ENCODE results near the gene EFS. TPM values are rescaled to one million over a fixed set of nuclear protein-coding genes. Genes with fewer than 3 reads are reported as not detected.

Gene EFS
- total RNA-seq, 1 experiment from 2014 or later: not detected

GRCh38 chr14:23320584-23321571 lies 44.1 kb downstream of the EFS start, which contains the start of gene PABPN1:
TSS of gene PABPN1 (plus strand) at chr14:23321457. CDS start at chr14:23321470, 13 bp downstream.
- ATAC-seq (peak; percentile 95), DNase-seq (ENCODE audit: low read depth, low spot score) (peak; percentile 97)
- Histone ChIP-seq H3K4me1 (ENCODE audit: control insufficient read depth, insufficient read depth, low read length) (peaks cover 7% of the 10 kb centered on the region), H3K27me3 (ENCODE audit: control insufficient read depth, insufficient read depth, low read length) (no peaks in the 10 kb centered on the region), H3K9me3 (ENCODE audit: control insufficient read depth, insufficient read depth, low read depth, low read length) (no peaks in the 10 kb centered on the region), H3K4me3 (ENCODE audit: low read depth in 2 of 2, low read length in 2 of 2) (peak within 1 kb of the TSS; percentile 93 to 97), H3K27ac (ENCODE audit: low read length) (peak within 1 kb of the TSS; percentile 95), H3K36me3 (ENCODE audit: control insufficient read depth, insufficient read depth, low read length) (peaks cover 21% of the 10 kb centered on the region)
- no TSS peak for BruUV-seq (replicated peaks)
- intact Hi-C loops (cut with micrococcal nuclease; ENCODE audit: unreplicated experiment) (loop anchor here (10.0 kb wide), 2 partner anchors 124 to 234 kb away; partner anchors contain the start of genes THTPA and ZFHX2), in situ Hi-C loops (cut with HindIII; ENCODE audit: low pct_unique_long_range_greater_than_20kb, low sequenced_read_pairs) (no loop called here)
- ChIA-PET POLR2A (interaction anchor here (0.6 kb wide), 1 partner anchor 60 kb away, joined by 5 read pairs; no protein-coding TSS in a partner anchor), CTCF (interaction anchor here (1.2 kb wide), 1 partner anchor 40 kb away, joined by 3 read pairs; no protein-coding TSS in a partner anchor)
- peak; percentile 39; the same call in 1 of the 2 replicates for TF ChIP-seq TCF7L2 (IDR thresholded peaks at IDR 0.05; ENCODE audit: low read depth, low read length)
- TF ChIP-seq REST (IDR thresholded peaks at IDR 0.05; ENCODE audit: insufficient read depth in 1 of 2, low read depth in 2 of 2, low read length in 1 of 2): no peak
- no peak for TF ChIP-seq SIN3A (IDR thresholded peaks at IDR 0.05; ENCODE audit: borderline replicate concordance, insufficient read depth, low read depth, low read length)
- peak; percentile 85 for TF ChIP-seq POLR2AphosphoS5 (IDR thresholded peaks at IDR 0.05; ENCODE audit: low read depth, low read length)
- no peak for TF ChIP-seq CTCF (IDR thresholded peaks at IDR 0.05)

- in situ Hi-C loops (cut with HindIII; ENCODE audit: low pct_unique_long_range_greater_than_20kb, low sequenced_read_pairs): no loop called here
- TF ChIP-seq POLR2AphosphoS5 (IDR thresholded peaks at IDR 0.05; ENCODE audit: low read depth, low read length) (no peak), REST (IDR thresholded peaks at IDR 0.05; ENCODE audit: insufficient read depth in 1 of 2, low read depth in 2 of 2, low read length in 1 of 2) (no peak), SIN3A (IDR thresholded peaks at IDR 0.05; ENCODE audit: borderline replicate concordance, insufficient read depth, low read depth, low read length) (no peak), TCF7L2 (IDR thresholded peaks at IDR 0.05; ENCODE audit: low read depth, low read length) (no peak), CTCF (IDR thresholded peaks at IDR 0.05) (no peak)
- ChIA-PET POLR2A (interaction anchor here (0.6 kb wide), 1 partner anchor 669 kb away, joined by 5 read pairs; the partner anchor contains the start of gene DHRS4L2), CTCF (interaction anchor here (0.7 kb wide), 2 partner anchors 66 to 155 kb away, joined by 6 to 8 read pairs; no protein-coding TSS in a partner anchor)
- Histone ChIP-seq H3K27me3 (ENCODE audit: control insufficient read depth, insufficient read depth, low read length) (no peaks in the 10 kb centered on the region), H3K9me3 (ENCODE audit: control insufficient read depth, insufficient read depth, low read depth, low read length) (no peaks in the 10 kb centered on the region), H3K4me1 (ENCODE audit: control insufficient read depth, insufficient read depth, low read length) (peaks cover 7% of the 10 kb centered on the region), H3K4me3 (ENCODE audit: low read depth in 2 of 2, low read length in 2 of 2) (peak overlapping the region; percentile 25 to 35; a peak in 2 of 4 replicates), H3K36me3 (ENCODE audit: control insufficient read depth, insufficient read depth, low read length) (peaks cover 21% of the 10 kb centered on the region), H3K27ac (ENCODE audit: low read length) (peak overlapping the region; percentile 94)
- intact Hi-C loops (cut with micrococcal nuclease; ENCODE audit: unreplicated experiment): loop anchor here (10.0 kb wide), 2 partner anchors 125 to 235 kb away; partner anchors contain the start of genes THTPA and ZFHX2
- no peak for ATAC-seq
- no peak for DNase-seq (ENCODE audit: low read depth, low spot score)
- no TSS peak for BruUV-seq (replicated peaks)
These were observed 45.0 kb downstream of the EFS start for GRCh38 chr14:23319746-23320583.

All from Panc1 (cell line).